ENCODE measurements around the gene IFFO2. TPM values are rescaled to one million over a fixed set of nuclear protein-coding genes. Genes with fewer than 3 reads are reported as not detected.

Gene IFFO2
- total and polyA plus RNA-seq, 10 of the 15 experiments (the other 5 are each of a cell fraction or from before 2014, with no cell fraction given) = 1.2 to 18.4 (median 6.7) TPM

DNA sequence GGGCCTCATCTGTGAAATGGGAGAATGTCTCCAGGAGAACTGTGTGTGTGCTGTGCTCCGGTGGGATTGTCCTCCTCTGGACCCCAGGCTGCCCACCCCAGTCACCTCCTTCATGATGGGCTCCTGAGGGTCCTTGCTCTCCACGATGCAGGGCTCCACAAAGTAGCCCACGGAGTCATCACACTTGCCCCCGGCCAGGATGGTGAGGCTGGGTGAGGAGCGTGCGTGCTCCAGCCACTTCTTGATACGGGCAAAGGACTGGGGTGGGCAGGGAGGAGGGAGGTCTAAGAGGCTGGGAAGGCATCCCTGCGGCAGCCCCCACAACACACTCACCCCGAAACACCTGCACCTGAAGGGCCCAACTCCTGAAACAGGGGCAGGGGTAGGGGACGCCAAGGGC, 80.3 kb downstream of the IFFO2 start (continued):
- TF ChIP-seq, protein P1, sequence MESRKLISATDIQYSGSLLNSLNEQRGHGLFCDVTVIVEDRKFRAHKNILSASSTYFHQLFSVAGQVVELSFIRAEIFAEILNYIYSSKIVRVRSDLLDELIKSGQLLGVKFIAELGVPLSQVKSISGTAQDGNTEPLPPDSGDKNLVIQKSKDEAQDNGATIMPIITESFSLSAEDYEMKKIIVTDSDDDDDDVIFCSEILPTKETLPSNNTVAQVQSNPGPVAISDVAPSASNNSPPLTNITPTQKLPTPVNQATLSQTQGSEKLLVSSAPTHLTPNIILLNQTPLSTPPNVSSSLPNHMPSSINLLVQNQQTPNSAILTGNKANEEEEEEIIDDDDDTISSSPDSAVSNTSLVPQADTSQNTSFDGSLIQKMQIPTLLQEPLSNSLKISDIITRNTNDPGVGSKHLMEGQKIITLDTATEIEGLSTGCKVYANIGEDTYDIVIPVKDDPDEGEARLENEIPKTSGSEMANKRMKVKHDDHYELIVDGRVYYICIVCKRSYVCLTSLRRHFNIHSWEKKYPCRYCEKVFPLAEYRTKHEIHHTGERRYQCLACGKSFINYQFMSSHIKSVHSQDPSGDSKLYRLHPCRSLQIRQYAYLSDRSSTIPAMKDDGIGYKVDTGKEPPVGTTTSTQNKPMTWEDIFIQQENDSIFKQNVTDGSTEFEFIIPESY (IDR thresholded peaks at IDR 0.05) = no peak
- TF ChIP-seq IKZF2 (IDR thresholded peaks at IDR 0.05) (no peak), RB1 (IDR thresholded peaks at IDR 0.05; ENCODE audit: borderline replicate concordance) (no peak)

DNA sequence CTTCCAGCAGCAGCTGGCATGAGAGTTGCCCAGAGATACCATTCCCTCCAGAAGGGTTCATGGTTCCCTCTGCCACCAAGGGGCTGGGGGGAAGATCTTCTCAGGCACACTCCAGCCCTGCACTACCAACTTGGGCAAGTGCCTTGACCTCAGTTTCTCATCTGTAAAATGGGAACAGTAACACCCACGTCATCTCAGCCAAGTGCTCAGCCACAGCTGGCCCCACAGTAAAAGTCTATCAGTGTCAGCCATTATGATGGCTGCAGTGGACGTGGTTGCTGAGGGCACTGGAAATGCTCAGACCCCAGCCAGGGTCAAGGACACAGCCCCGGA, 80.7 kb downstream of the IFFO2 start:
- Histone ChIP-seq H3K9ac (ENCODE audit: control insufficient read depth, insufficient read depth, low read length) (no peak overlapping the region), H3K27ac (ENCODE audit: control insufficient read depth, insufficient read depth) (no peak overlapping the region), H3K27me3 (replicated peaks in 1 of 2; ENCODE audit: control insufficient read depth in 2 of 2, insufficient read depth in 2 of 2, low read length in 1 of 2) (no peaks in the 10 kb centered on the region), H4K20me1 (ENCODE audit: control insufficient read depth, insufficient read depth) (no peaks in the 10 kb centered on the region; the same call in 1 of the 2 replicates), H3K36me3 (ENCODE audit: control insufficient read depth in 2 of 2, insufficient read depth in 2 of 2, low read length in 1 of 2) (no peaks in the 10 kb centered on the region), H3K79me2 (ENCODE audit: control insufficient read depth, insufficient read depth, low read length) (no peaks in the 10 kb centered on the region), H3K4me3 (no peak overlapping the region), H3K4me2 (ENCODE audit: control insufficient read depth, insufficient read depth) (no peak overlapping the region), H2AFZ (ENCODE audit: control insufficient read depth, low read depth, low read length) (no peak overlapping the region), H3K4me1 (ENCODE audit: control insufficient read depth, insufficient read depth, low read length) (no peaks in the 10 kb centered on the region), H3K9me3 (replicated peaks; ENCODE audit: control insufficient read depth, insufficient read depth, low read length) (no peaks in the 10 kb centered on the region)
- no TSS peak for BruUV-seq (replicated peaks)
- ChIA-PET RAD21 (ENCODE audit: unreplicated experiment) (interaction anchor here (0.5 kb wide), 1 partner anchor 314 kb away, joined by 3 read pairs; no protein-coding TSS in a partner anchor), SMC1A (ENCODE audit: uncharacterized antibody, unreplicated experiment) (no interaction called here), CTCF (interaction anchor here (0.6 to 3.5 kb wide), 10 partner anchors 8 to 456 kb away, joined by 3 to 14 read pairs (median 3); partner anchors contain the start of gene ALDH4A1), POLR2A (no interaction called here)
- 32% methylated on average over 3 of the region's 3 CpGs for WGBS (ENCODE audit: insufficient coverage, insufficient replicate concordance, low lambda C conversion rate, missing lambda C conversion rate)
- TF ChIP-seq PAX8 (IDR thresholded peaks at IDR 0.05) (no peak), FOXK2 (IDR thresholded peaks at IDR 0.05) (no peak), GABPA (IDR thresholded peaks at IDR 0.05; ENCODE audit: low read depth) (no peak)
- TF ChIP-seq, protein P2, sequence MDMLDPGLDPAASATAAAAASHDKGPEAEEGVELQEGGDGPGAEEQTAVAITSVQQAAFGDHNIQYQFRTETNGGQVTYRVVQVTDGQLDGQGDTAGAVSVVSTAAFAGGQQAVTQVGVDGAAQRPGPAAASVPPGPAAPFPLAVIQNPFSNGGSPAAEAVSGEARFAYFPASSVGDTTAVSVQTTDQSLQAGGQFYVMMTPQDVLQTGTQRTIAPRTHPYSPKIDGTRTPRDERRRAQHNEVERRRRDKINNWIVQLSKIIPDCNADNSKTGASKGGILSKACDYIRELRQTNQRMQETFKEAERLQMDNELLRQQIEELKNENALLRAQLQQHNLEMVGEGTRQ (IDR thresholded peaks at IDR 0.05; ENCODE audit: borderline replicate concordance, low read depth, low read length) = no peak
- TF ChIP-seq, protein P3, sequence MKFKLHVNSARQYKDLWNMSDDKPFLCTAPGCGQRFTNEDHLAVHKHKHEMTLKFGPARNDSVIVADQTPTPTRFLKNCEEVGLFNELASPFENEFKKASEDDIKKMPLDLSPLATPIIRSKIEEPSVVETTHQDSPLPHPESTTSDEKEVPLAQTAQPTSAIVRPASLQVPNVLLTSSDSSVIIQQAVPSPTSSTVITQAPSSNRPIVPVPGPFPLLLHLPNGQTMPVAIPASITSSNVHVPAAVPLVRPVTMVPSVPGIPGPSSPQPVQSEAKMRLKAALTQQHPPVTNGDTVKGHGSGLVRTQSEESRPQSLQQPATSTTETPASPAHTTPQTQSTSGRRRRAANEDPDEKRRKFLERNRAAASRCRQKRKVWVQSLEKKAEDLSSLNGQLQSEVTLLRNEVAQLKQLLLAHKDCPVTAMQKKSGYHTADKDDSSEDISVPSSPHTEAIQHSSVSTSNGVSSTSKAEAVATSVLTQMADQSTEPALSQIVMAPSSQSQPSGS (IDR thresholded peaks at IDR 0.05; ENCODE audit: low read length) = no peak
- ATAC-seq = no peak
- no peak for FAIRE-seq
- intact Hi-C loops (cut with micrococcal nuclease; ENCODE audit: unreplicated experiment) (loop anchor here (5.0 kb wide), 1 partner anchor 278 kb away; no protein-coding TSS in a partner anchor), in situ Hi-C loops (cut with MboI) (no loop called here)
- no peak for DNase-seq (ENCODE audit: low read depth, low spot score)

Data from GM12878 (cell line).